GM19324 (cell line): ENCODE measurements around the gene CDC42.
"Not testable (repeated sequence)": the region's sequence is repeated elsewhere in the genome, so short reads cannot be mapped to it uniquely, and the experiment has no call there.

ENCODE experiments used
- ATAC-seq: cut with Tn5 transposase; IDR thresholded peaks from one replicate; pipeline ENCODE4 v1.9.1; 2021; ENCODE audit warnings: mild to moderate bottlenecking, moderate library complexity; ENCODE audit not compliant: unreplicated experiment, low FRiP score

CDC42 gene

DNA sequence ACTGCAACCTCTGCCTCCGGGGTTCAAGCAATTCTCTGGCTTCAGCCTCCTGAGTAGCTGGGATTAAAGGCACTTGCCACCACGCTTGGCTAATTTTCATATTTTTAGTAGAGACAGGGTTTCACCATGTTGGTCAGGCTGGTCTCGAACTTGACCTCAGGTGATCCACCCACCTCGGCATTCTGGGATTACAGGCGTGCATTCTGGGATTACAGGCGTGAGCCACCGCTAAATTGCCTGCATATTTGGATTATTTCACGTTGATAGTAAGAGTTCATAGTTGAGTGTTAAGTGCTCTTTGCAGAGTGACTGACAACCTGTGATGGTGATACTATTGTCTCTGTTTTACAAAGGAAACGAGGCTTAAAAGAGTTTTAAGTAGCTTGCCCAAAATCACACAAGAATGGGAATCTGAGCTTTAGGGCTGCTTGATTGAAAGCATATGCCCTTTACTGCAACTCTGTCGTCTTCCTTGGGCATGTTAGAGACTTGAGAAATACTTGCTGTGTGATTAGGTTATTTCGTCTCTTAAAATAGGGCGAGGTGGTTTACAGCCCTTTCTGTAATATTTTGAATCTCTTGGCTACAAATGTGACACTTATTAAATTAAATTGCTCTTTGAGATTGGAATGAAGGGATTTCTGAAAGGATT is 12.4 kb downstream of the CDC42 start:
- ATAC-seq = no peak

DNA sequence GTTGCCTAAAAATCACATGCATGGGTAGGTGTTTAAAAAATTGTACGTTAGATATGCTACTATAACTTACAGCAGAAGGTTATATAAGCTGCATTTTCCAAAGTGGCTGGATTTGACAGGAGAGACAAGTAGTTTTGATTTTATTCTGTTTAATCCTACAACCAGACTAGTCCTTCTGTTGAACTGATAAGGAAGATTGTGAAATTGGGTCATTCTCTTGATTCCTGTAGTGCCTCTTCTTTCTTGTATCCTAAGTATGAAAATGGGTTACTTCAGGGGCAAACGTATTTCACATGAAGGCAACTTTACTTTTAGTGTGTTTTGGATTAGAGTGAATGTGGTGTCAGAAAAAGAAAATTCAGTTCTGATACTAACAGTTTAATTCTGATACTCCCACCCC is 19.0 kb downstream of the CDC42 start:
- no peak for ATAC-seq

DNA sequence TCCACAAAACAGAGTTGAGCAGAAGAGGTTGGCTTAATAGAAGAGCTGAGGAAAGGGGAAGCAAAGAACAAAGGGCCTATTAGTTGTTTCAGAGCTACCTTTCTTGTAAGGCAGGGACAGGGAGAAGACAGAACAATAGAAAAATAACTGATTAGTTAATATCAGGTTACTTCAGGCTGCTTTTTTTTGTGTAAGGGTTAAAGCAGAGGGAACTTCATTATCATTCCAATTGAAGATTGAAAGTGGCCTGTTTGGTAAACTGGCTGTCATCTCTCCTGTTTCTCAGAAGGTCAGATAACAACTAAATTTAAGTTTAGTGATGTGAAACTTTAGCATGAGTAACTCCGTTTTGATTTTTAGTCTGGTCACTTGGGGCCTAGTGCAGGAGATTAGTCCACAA is 22.3 kb downstream of the CDC42 start:
- no peak for ATAC-seq

DNA sequence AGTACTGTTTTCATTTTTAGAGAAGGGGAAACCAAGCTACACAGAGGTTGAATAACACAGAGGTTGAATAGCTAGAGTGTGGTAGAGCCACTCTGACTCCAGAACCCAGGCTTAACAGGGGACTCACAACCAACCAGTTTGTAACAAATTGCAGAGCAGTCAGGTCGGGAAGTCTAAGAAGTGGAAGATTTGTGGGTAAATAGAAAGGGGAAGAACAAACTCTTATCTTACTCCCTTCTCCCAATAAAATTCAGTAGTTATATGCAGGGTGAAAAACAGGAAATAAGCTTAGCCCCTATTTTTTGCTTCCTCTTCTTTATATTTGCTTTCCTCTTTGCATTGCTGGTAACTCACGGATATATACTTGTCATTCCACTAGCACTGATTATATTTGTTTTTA is 23.2 kb downstream of the CDC42 start:
- ATAC-seq = no peak

DNA sequence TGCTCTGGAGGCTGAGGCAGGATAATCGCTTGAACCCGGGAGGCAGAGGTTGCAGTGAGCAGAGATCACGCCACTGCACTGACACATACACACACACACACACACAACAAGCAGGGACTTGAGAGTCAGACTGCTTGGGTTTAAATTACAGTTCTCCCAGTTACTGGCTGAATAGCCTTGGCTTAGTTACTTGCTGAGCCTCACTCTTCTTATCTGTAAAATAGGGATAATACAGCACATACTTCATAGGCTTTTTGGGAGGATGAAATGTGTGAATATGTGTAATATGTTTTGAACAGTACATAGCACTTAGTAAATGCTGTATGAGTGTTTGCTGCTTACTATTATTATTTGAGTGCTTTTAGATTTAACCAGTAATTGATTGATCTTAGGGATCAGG is 23.8 kb downstream of the CDC42 start:
- ATAC-seq = no peak

DNA sequence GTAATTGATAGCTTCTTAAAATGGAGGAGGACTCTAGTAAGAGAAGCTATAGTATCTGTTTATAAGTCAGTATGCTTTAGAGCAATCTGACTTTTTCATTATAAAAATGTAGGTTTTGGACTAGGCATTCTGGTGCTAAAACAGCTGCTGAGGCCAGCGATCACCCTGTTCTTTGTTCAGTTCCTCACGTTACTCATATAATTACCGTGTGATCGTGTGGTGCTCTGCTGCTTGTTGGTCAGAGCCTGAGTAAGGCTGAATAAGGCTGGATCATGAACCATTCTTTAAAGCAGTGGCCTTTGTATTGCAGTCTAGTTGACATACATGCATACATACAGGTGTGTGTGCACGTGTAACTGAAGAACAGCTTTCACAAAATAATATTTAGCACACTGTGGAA is 25.2 kb downstream of the CDC42 start:
- ATAC-seq = no peak

DNA sequence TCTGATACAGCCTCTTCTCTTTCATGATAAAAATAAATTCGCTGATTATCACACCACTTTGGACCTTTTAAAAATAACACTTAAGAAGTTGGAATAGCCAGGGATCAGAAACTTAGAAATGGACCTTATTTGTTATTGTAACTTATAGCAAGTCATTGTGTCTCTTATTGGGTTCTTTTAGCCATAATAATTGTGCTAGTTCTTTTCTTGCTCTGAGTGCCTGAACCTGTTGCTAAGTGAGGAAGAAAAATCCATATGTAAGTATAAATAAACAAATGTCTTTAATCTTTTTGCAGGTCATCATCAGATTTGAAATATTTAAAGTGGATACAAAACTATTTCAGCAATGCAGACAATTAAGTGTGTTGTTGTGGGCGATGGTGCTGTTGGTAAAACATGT is 25.6 kb downstream of the CDC42 start:
- no peak for ATAC-seq

DNA sequence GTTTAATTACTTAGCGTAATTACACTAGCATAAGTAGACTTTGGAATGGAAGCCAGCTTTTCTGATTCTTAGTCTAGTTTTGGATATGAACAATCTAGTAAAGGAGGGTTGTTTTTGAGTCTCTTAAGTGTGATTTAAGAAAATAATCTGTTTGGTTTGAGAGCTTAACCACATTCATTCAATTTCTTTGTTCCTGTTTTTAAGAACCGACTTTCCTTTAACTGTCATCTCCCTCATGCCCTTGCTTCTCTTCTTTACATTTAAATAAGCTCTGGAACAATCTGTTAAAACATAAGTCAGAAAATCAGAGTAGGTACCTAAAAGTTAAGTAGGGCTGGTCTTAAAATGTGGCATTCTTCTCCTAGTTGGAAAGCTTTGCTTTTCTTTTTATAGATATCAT is 27.7 kb downstream of the CDC42 start:
- no peak for ATAC-seq

DNA sequence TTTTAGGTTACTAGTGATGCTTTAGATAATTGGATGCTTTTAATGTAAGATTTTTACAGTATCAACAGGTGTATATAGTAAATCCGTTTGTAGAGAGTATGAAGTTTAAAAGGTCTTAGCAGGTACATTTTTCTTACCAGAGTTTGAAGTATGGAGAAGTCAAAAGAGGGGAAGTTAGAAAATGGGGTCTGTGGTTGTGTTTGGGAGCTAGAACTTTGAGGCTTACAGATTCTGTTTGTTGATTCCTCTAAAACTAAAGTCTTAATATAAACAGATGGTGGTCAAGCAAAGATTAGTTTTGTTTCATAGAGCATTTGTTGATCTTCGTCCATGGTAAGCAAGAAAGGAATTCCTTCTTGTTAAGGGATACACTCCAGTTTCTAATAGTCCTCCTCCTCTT is 35.8 kb downstream of the CDC42 start:
- ATAC-seq = no peak

DNA sequence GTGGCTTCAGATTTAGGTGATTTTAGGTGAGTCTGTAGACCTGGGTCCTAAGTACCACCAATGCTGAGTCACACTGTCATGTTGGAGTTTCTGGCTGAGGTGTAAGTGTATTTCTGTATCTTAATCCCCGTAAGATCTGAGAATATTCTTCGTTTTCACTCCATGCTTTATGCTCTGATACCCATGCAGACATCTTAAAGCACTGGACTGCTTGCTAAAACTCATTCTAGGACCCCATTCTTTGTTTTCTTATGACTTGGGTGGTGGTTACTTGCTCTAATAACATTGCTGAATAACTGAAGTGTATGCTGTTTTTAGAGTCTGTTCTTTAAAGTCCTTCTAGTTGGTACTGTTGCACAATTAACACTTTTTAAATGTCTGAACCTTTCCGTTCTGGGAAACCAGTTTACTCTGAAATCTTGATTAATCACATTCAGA is 36.6 kb downstream of the CDC42 start:
- ATAC-seq = no peak

DNA sequence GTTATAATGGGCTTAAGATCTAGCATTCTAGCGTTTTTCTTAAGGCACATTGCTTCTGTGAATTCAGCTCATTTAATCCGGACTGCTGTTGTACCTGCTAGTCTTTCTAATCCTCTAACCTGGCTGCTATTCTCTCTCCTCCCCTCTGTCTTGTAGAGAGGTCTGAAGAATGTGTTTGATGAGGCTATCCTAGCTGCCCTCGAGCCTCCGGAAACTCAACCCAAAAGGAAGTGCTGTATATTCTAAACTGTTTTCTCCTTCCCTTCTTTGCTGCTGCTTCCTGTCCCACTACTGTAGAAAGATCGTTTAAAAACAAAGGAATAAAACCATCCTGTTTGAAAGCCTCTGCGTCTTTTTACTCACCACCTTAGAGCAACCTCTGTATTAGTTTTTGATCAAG is 37.3 kb downstream of the CDC42 start:
- no peak for ATAC-seq

DNA sequence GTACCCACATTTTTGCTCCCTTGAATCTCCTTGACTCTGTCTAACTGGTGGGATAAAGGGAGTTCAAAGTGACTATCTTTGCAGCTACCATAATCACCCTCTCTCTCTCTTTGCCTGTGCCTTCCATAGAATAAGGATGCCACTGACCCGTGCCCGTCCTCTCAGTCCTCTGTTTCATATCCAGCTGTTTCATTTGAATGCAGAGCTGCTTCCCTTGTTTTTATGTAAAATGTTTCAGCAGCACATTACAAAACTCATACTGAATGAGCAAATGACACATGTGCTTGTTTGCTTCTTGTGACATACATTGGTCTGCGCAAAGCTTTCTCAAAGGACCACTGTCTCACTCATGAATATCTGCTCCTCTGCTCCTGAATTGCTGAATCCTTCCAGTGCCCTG is 38.4 kb downstream of the CDC42 start:
- ATAC-seq = no peak

DNA sequence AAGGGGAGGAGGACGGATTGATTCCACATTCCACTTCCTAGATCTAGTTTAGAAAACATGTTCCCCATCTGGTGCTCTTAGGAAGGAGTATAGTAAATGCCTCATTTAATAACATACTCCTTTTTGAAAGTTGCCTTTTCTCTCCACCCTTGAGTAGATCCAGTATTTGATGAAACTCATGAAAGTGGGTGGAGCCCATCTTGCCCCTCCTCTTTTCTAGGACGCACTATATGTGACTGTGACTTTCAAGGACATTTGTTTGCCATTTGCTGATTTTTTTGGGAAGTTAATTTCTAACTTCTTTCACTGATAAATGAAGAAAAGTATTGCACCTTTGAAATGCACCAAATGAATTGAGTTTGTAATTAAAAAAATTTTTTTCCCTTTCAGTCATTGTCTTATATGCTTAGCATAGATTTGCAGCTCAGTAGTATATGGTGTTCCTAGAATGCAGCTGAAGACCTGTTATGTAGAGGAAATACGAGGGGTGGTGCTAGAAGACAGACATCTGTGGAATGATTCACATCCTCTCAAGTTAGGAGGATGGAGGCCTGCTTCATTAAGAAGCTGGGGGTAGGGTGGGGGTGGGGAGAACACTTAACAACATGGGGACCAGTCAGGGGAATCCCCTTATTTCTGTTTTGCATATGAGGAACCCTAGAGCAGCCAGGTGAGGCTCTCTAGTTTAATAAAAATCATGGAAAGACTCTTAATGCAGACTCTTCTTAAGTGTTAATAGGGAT is 39.7 kb downstream of the CDC42 start:
- not testable (repeated sequence) for ATAC-seq

DNA sequence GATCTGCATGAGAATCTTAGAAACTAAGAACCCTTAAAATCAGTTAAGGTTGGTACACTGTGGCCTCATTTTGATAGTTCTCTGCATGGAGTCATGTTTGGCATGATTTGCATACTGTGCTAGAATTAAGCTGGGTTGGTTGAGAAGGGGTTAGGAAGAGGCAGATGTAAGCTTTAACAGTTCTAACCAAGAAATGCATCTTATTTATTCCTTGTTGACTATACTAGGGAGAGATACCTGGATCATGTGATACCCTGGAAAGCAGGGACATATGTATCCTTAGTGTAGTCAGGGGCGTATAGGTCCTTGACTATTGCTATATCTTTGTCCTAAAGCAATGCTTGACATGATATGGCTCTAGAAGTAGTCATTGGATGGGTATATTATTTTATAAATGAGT is 41.0 kb downstream of the CDC42 start:
- ATAC-seq = no peak

DNA sequence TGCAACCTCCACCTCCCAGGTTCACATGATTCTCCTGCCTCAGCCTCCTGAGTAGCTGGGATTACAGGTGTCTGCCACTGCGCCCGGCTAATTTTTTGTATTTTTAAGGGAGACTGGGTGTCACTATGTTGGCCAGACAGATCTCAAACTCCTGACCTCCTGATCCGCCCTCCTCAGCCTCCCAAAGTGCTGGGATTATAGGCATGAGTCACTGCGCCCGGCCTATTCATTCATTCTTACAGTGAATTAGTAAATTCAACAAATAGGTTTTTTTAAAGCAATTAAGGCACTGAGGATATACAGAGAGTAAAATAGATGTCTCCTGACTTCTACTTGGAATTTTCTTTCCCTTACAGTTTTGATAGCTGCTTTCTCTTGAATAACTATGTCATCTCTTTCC is 43.5 kb downstream of the CDC42 start:
- no peak for ATAC-seq

DNA sequence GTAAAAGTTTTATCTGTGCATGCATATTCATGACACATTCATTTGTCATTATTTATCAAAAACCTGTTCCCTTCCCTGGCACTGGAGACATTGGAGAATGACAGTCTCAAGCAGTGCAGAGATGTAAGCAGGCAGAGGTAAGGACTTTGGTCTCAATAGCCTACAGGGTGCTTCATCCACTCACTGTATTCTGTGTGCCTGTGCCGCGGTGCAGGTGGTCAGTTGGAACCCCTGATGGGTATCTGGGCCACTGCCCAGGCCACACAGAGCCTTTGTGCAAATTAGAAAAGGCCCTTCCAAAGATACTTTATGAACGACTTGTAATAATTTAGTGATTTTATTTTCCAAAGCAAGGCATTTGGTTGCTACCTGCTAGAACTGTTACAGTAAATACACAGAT is 44.0 kb downstream of the CDC42 start:
- ATAC-seq = no peak

DNA sequence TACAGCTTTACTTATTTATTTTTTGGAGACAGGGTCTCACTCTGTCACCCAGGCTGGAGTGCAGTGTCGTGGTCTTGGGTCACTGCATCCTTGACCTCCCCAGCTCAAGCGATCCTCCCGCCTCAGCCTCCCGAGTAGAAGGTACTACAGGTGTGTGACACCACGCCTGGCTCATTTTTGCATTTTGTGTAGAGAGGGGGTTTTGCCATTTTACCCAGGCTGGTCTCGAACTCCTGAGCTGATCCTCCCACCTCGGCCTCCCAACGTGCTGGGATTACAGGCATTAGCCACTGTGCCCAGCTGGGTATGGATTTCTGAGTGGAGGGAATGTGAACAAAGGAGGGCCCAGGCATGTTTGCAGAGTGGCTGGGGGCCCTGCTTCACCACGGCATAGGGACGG is 46.2 kb downstream of the CDC42 start:
- ATAC-seq = no peak

DNA sequence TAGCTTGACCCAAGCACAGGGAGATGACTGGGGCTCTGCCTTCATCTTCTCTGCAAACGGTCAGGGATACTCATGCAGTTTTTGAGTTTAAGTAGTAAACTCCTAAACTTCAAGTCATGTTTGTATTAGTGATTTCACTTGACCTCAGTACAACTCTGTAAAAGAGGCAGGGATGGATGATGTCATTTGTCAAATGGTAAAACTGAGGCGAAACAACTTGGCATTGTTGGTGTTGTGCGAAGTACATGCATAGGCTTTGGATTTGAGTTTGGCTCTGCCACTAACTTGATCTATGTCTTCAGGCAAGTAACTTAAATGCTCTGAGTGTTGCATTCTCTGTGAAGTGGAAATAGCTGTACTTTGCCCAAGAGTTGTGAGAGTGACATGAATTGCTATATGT is 47.7 kb downstream of the CDC42 start:
- ATAC-seq = no peak

DNA sequence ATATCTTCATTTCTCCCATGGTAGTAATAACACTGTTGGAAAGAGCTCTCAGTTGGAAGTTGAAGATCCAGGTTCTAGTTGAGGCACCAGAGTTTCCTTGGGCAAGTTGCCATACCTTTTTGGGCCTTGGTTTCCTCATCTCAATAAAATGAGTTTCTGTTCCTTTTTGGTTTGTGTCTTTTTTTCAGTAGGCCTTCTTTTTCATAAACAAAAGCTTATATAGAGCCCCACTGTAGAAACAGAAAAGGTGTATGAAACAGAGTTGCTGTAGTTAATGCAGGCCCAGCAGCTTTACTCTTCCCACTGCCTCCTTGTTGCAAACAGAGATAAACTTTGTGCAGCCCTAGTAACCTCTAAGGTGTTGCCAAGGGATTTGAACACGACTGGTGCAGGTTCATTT is 48.7 kb downstream of the CDC42 start:
- no peak for ATAC-seq

DNA sequence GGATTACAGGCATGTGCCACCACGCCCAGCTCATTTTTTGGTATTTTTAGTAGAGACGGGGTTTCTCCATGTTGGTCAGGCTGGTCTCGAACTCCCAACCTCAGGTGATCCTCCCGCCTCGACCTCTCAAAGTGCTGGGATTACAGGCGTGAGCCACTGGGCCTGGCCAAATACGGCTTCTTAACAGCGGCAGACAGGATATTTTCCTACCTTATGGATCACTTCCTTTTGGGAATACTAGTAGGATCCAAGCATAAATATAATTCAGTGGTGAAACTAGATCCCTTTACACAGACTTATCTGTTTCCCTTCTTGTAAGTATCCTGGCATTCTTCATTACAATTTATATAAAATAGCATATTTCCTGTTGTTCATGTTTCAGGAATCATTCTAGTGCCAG is 49.5 kb downstream of the CDC42 start:
- no peak for ATAC-seq

DNA sequence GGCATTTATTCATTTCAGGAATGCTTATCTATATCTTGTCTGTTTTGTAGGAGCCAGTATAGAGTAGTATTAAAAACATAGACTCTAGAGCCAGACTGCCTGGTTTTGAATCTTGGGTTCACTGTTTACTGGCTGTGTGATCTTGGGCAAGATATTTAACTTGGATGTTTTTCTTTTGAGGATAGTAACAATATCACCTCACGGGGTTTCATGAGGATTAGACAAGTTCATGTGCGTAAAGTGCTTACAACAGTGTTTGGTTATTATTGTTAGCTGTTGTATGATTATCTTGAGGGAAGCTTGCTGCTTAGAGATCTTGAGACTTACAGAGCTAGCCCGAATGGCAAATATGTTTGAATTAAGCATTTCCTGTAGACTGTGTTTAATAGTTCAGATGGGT is 50.2 kb downstream of the CDC42 start:
- ATAC-seq = no peak

DNA sequence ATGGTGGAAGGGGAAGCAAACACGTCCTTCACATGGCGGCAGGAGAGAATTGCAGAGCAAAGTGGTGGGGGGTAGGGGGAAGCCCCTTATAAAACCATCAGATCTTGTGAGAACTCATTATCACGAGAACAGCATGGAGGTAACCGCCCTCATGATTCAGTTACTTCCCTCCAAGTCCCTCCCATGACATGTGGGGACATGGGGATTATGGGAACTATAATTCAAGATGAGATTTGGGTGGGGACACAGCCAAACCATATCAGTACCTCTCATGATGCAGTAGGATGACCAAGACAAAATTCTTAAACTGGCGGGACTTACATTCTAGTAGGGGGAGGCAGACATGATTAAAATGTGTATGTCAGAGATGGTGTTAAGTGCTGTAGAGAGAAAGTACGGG is 51.6 kb downstream of the CDC42 start:
- no peak for ATAC-seq
